K562 (cell line): ENCODE measurements around the gene MRPL54. TPM values are rescaled to one million over a fixed set of nuclear protein-coding genes. Genes with fewer than 3 reads are reported as not detected.

Source experiments
- BDP1 ChIP-seq: IDR thresholded peaks from 3 replicates; pipeline ENCODE4 v1.6.1; 2011; ENCODE audit not compliant: insufficient read length, insufficient read depth
- CHCHD3 ChIP-seq: fragments of 250-450 bp; sonication (Bioruptor Pico); IDR thresholded peaks from 2 replicates; pipeline ENCODE4 v2.1.2; 2022; ENCODE audit warnings: mild to moderate bottlenecking
- GABPB1 ChIP-seq: sonication (generic); formaldehyde crosslinking; IDR thresholded peaks from 2 replicates; pipeline ENCODE4 v1.8.0; 2022; ENCODE audit warnings: mild to moderate bottlenecking, missing genetic modification reagents
- HNRNPH1 ChIP-seq: fragments of 200-400 bp; formaldehyde crosslinking; optimal IDR thresholded peaks from 2 replicates; pipeline ENCODE3; 2017; ENCODE audit warnings: low read depth, mild to moderate bottlenecking, low read length, moderate library complexity
- ILF3 ChIP-seq: fragments of 450-650 bp; IDR thresholded peaks from 2 replicates; pipeline ENCODE4 v1.6.1; 2018; ENCODE audit warnings: antibody characterized with exemption, mild to moderate bottlenecking, moderate library complexity, borderline replicate concordance
- ILK ChIP-seq: fragments of 450-650 bp; IDR thresholded peaks from 2 replicates; pipeline ENCODE4 v1.6.1; 2016; ENCODE audit warnings: missing genetic modification characterization, low read depth, mild to moderate bottlenecking, missing compliant biosample characterization, moderate library complexity, borderline replicate concordance
- KHSRP ChIP-seq: fragments of 450-650 bp; IDR thresholded peaks from 2 replicates; pipeline ENCODE4 v1.6.1; 2017
- KLF1 ChIP-seq: fragments of 450-650 bp; IDR thresholded peaks from 2 replicates; pipeline ENCODE4 v1.6.1; 2016; ENCODE audit warnings: missing genetic modification characterization, missing compliant biosample characterization
- MXI1 ChIP-seq: IDR thresholded peaks from 2 replicates; pipeline ENCODE4 v1.6.1; 2011; ENCODE audit warnings: low read depth, mild to moderate bottlenecking, improper control_type of control experiment, low read length
- NR2C1 ChIP-seq, 2 experiments: fragments of 450-650 bp; IDR thresholded peaks; 2 replicates each; pipeline ENCODE4 v1.6.1; 2017; ENCODE audit warnings: mild to moderate bottlenecking in 2 of 2, antibody characterized with exemption in 1 of 2, inconsistent platforms in 1 of 2, missing compliant biosample characterization in 1 of 2, missing genetic modification characterization in 1 of 2
- PHF8 ChIP-seq: fragments of 200-600 bp; sonication (generic); IDR thresholded peaks from 2 replicates; pipeline ENCODE4 v1.6.1; 2012; ENCODE audit warnings: mixed run types, mild to moderate bottlenecking, inconsistent platforms, low read length, moderate library complexity, borderline replicate concordance
- PRMT5 ChIP-seq: sonication (generic); formaldehyde crosslinking; IDR thresholded peaks from 2 replicates; pipeline ENCODE4 v1.5.0; 2020; ENCODE audit warnings: missing genetic modification reagents
- TEAD1 ChIP-seq, 2 experiments: fragments of 450-650 bp in 1 of 2; sonication (generic) in 1 of 2; formaldehyde crosslinking; IDR thresholded peaks; 2 replicates each; pipeline versions ENCODE4 v1.4.0 to v1.8.0; 2020 to 2022; ENCODE audit warnings: mild to moderate bottlenecking in 2 of 2, missing genetic modification reagents in 1 of 2
- ZFX ChIP-seq: sonication (generic); formaldehyde crosslinking; IDR thresholded peaks from 2 replicates; pipeline ENCODE4 v1.8.0; 2022; ENCODE audit warnings: mild to moderate bottlenecking, missing genetic modification reagents, moderate library complexity
- ZNF133 ChIP-seq: fragments of 250-450 bp; sonication (Bioruptor Pico); IDR thresholded peaks from 2 replicates; pipeline ENCODE4 v1.4.0; 2020; ENCODE audit warnings: mild to moderate bottlenecking
- ZNF184 ChIP-seq: sonication (generic); formaldehyde crosslinking; IDR thresholded peaks from 2 replicates; pipeline ENCODE4 v1.5.0; 2020; ENCODE audit warnings: missing genetic modification reagents
- ZNF407 ChIP-seq: fragments of 450-650 bp; IDR thresholded peaks from 2 replicates; pipeline ENCODE4 v1.6.1; 2016; ENCODE audit warnings: low read depth
- ZNF445 ChIP-seq: fragments of 250-450 bp; sonication (Bioruptor Pico); IDR thresholded peaks from 2 replicates; pipeline ENCODE4 v1.4.0; 2020; ENCODE audit warnings: low read depth, mild to moderate bottlenecking, moderate library complexity
- ZNF507 ChIP-seq: conservative IDR thresholded peaks from 2 replicates; pipeline ENCODE4 v1.6.1; 2017; ENCODE audit warnings: missing genetic modification characterization, missing compliant biosample characterization
- polyA plus RNA-seq, 8 experiments: library from polyadenylated mRNA; depleted of rRNA in 4 of 8; stranded (reverse) in 5 of 8; unstranded in 3 of 8; fragments of >200 nt; fragmentation: Nextera tagmentation in 2 of 8; fragmentation: Illumina TruSeq in 1 of 8; extraction: Ambion mirVana in 2 of 8; extraction: Trizol in 1 of 8; gene quantifications; 2 replicates each; pipeline versions ENCODE4 v1.2.1 to v1.2.3, GENCODE V29; 2011 to 2014; ENCODE audit warnings: inconsistent platforms in 1 of 8, missing spikeins in 1 of 8
- total RNA-seq, 7 experiments: library from RNA; depleted of rRNA in 6 of 7; stranded (reverse); fragments of >200 nt in 6 of 7; fragmentation: Illumina TruSeq in 2 of 7; extraction: Trizol in 2 of 7; gene quantifications; 2 replicates each; pipeline versions ENCODE4 v1.2.1 to v1.2.3, GENCODE V29; 2011 to 2021; ENCODE audit warnings: low replicate concordance in 1 of 7
- TF ChIP-seq, protein P1 (sequence below): sonication (generic); formaldehyde crosslinking; IDR thresholded peaks from 2 replicates; pipeline ENCODE4 v1.8.0; 2023; ENCODE audit warnings: mild to moderate bottlenecking, missing genetic modification reagents

The MRPL54 gene
- total and polyA plus RNA-seq, 9 of the 15 experiments (the other 6 are each of a cell fraction or from before 2014, with no cell fraction given): 3.5 to 120 (median 56.9) TPM

- TF ChIP-seq ZNF507 (no peak), CHCHD3 (no peak), MXI1 (no peak), ZFX (CRISPR knock-in tag) (peak; percentile 19; the same call in 1 of the 2 replicates), ZNF407 (no peak), KHSRP (no peak), HNRNPH1 (no peak), TEAD1 (CRISPR knock-in tag; IDR thresholded peaks at IDR 0.05) (peak in 1 of 2 experiments; percentile 90; a peak in 2 of 4 replicates), ZNF445 (CRISPR knock-in tag) (no peak), PRMT5 (CRISPR knock-in tag) (no peak), ILF3 (no peak), ILK (tag) (no peak), NR2C1 (IDR thresholded peaks at IDR 0.05) (peak; percentile 63; the same call in 1 of the 2 replicates), NR2C1 (tag; IDR thresholded peaks at IDR 0.05) (peak; percentile 57), BDP1 (no peak), GABPB1 (peak; percentile 81), ZNF133 (CRISPR knock-in tag) (no peak), PHF8 (peak; percentile 20; the same call in 1 of the 2 replicates), KLF1 (tag) (peak; percentile 84), ZNF184 (CRISPR knock-in tag) (no peak)
- TF ChIP-seq, protein P1, sequence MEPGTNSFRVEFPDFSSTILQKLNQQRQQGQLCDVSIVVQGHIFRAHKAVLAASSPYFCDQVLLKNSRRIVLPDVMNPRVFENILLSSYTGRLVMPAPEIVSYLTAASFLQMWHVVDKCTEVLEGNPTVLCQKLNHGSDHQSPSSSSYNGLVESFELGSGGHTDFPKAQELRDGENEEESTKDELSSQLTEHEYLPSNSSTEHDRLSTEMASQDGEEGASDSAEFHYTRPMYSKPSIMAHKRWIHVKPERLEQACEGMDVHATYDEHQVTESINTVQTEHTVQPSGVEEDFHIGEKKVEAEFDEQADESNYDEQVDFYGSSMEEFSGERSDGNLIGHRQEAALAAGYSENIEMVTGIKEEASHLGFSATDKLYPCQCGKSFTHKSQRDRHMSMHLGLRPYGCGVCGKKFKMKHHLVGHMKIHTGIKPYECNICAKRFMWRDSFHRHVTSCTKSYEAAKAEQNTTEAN (CRISPR knock-in tag): no peak
Measured at GRCh38 chr19:3721131-3721886, 41.2 kb upstream of the MRPL54 start (continued).
